NCI-H2081 (cell line): ENCODE measurements around the gene ZC3H4.

ENCODE experiments used
- DNase-seq, 2 experiments: peaks; one replicate each; lab custom pipeline; 2025; lab: John Stamatoyannopoulos, UW

Gene ZC3H4

GRCh38 chr19:47133021-47133471 is 19.5 kb upstream of the ZC3H4 start:
- DNase-seq = no peak

GRCh38 chr19:47132194-47132852 is 18.7 kb upstream of the ZC3H4 start:
- DNase-seq = no peak

GRCh38 chr19:47130589-47131227 is 17.1 kb upstream of the ZC3H4 start, which contains the start of gene SAE1:
SAE1 (plus strand) TSS chr19:47130835; CDS start chr19:47130931, 96 bp downstream.
- peak; percentile 98 to 99 for DNase-seq

DNA sequence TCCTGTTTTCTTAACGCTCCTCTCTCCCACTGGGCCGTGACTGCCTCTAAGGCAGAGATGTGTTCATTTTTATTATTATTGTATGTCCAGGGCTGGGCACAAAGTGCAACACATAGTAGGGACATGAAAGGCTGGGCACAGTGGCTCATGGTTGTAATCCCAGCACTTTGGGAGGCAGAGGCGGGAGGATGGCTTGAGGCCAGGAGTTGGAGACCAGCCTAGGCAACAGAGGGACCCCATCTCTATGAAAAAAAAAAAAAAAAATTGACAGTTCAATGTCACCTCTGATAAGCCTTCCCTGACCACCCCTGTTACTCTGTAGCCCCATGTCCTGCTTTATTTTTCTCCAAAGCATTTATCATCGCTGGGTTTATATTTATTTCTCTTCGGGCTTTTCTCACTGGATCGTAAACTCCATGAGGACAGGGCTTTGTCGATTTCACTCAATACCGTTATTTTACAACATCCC is 16.6 kb upstream of the ZC3H4 start:
- DNase-seq = no peak

DNA sequence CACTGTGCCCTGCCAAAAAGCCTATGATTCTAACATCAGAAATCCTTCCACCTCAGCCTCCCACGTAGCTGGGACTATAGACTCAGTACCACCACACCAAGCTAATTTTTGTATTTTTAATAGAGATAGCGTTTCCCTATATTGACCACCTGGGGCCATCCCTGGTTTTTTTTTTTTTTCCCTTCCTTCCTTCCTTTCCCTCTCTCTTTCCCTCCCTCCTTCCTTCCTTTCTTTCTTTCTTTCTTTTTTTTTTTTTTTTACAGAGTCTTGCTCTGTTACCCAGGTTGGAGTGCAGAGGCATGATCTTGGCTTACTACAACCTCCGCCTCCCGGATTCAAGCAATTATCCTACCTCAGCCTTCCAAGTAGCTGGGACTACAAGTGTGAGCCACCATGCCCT is 16.0 kb upstream of the ZC3H4 start:
- no peak for DNase-seq

DNA sequence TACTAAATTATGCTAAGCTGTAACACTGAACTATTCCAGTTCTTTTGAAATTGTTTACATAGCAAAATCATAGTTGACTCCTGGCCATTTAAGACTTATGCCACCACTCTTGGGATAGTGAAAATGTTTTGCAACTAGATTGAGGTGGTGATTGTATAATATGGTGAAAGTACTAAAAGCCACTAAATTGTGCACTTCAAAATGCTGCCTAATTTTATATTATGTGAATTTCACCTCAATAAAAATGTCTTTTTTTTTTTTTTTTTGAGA is 12.0 kb upstream of the ZC3H4 start:
- no peak for DNase-seq

GRCh38 chr19:47124937-47125668 is 11.5 kb upstream of the ZC3H4 start:
- DNase-seq = peak; percentile 76 to 78

DNA sequence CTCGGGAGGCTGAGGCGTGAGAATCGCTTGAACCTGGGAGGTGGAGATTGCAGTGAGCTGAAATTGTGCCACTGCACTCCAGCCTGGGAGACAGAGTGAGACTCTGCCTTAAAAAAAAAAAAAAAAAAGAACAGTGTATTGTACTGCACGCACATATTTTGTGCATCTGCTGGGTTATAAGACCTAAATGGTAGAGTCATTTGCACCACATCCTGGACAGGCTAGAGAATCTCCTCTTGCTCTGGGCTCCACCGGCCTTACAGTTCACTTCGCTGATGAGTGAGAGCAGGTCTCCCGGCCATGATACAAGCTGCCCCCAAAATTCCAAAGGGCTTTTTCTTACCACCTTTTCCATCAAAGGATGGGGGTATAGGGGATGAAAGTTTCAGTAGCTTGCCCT is 9.8 kb upstream of the ZC3H4 start:
- DNase-seq = no peak

DNA sequence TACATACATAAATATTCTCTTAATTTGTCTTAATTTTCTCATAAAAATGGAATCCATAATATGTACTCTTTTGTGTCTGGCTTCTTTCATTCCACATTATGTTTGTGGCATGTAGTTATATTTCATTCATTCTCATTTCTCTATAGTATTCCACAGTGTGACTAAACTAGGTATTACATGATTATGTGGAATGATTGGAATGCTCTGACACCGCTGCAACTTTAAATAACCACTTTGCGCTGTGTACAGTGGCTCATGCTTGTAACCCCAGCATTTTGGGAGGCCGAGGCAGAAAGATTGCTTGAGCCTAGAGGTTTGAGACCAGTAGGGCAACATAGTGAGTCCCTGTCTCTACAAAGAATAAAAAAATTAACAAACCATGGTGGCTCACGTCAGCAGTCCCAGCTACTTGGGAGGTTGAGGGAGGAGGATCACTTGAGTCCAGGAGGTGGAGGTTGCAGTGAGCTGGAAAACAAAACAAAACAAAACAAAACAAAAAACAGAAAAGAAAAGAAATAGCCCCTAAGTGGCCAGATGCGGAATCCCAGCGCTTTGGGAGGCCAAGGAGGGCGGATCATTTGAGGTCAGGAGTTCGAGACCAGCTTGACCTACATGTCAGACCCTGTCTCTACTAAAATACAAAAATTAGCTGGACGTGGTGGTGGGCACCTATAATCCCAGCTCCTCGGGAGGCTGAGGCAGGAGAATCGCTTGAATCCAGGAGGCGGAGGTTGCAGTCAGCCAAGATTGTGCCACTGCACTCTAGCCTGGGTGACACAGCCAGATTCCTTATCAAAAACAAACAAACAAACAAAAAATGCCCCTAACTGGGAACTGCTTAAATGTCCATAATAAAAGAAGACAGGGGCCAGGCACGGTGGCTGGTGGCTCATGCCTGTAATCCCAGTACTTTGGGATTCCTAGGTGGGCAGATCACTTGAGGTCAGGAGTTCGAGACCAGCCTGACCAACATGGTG is 9.1 kb upstream of the ZC3H4 start:
- DNase-seq = no peak

- no peak for DNase-seq
Measured at GRCh38 chr19:47120470-47121067, 7.0 kb upstream of the ZC3H4 start.

DNA sequence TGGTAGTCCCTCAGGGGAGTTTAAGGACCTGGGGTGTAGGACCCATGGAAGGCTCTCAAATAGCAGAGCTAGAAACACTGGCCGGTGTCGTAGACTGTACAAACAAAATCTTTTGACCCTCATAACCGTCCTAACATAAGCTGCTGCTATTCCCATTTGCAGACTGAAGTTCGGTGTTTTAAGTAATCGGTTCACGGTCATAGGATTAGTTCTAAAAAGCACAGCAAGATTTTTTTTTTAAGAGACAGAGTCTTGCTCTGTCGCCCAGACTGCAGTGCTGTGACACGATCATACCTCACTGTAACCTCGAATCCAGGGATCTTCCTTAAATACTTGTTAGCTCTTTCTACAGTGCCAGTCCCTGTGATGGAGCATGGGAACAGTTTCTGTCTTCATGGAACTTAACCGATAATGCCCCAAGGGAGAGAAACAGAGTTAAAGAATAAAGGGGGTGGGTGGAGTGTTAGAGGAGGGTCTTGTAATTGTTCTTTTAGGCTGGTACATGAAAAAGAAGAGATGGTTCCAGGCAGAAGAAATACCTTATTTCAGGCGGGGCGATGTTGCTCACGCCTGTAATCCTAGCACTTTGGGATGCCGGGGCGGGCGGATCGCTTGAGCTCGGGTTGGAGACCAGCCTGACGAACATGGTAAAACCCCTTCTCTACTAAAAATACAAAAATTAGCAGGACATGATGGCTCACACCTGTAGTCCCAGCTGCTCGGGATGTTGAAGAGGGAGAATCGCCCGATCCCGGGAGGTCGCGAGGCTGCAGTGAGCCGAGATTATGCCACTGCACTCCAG is 475 bp upstream of the ZC3H4 start:
- peak in 1 of 2 experiments; percentile 56 for DNase-seq

DNA sequence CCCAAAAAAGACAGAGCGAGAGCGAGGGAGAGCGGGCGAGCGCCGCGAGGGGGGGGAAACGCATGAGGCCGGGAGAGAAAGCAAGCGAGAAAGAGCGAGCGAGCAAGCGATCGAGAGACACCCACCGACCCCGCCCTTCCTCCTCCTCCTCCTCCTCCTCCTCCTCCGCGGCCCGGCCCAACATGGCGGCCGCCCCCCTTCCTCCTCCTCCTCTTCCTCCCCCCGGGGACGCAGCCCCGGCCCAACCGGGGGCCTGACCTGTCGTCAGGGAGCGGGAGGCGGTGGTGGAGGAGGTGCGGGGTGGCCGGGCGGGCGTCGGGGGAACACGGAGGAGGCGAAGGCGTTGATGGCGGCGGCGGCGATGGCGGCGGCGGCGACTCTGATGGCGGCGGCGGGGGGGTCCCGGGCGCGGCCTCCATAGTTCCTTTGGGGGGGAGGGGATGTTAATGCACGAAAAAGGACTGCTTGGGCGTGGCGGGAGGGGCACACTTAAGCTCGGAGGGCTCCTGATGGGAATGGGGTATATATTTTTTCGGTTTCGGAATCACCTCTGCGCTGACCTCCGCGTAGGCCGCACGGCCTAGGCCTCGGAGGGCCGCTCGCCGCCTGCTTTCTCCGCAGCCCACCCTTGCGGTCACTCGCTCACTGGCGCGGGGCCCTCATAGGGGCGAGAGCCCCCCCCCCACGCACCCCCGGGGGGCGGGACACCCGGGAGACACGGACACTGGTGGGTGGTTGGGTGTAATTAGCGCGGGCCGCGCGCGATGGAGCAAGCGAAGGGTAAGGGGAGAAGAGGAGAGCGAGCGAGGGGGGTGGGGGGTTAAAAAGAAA is 1.2 kb downstream of the ZC3H4 start:
- peak; percentile 70 to 74 for DNase-seq

DNA sequence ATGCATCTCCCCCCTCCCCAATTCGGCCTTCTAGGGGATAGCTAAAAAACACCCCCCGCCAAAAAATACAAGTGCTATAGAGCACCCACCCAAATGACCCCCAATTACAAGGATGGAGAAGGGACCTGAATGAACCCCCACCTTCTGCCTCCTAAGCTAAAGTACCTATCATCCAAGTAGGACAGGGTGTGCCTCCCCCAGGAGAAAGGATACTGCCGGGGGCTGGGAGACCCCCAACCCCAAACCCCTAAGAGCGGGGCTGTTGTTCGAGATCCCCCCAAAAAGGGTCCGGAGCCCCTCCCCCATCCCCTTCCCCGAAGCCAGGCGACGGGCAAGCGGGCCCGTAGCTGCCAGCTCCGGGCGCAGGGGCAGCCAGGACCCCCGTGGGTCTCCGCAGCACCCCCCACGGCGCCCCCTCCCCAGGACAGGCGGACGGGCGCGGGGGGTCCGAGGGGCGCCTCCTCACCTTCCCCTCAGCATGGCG is 1.9 kb downstream of the ZC3H4 start:
- no peak for DNase-seq

GRCh38 chr19:47111006-47111621 is 2.5 kb downstream of the ZC3H4 start:
- DNase-seq = peak in 1 of 2 experiments; percentile 16

DNA sequence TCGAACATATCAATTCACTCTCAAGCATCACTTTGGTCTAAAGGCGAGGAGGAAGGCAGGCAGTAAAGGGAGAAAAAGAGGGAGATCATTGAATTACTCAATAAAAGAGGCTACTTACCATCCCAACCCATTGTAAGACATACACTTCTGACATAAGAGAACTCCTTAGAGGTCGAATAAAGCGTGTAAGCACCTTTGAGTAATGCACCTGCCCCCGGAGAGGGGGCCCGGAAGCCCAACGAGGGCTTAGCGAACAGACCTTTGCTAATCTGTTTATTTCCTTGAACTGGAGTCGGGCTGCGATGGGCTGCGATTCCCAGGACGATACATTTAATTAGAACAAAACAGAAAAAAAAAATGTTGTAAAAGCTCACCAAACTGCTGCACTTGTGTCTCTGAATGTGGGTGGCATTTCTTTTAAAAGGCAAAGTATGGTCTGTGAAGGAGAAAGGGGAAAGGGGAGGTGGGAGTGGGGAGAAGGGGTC is 3.0 kb downstream of the ZC3H4 start:
- DNase-seq = peak; percentile 21 to 59

- peak in 1 of 2 experiments; percentile 17 for DNase-seq
Measured at GRCh38 chr19:47109541-47110375, 3.8 kb downstream of the ZC3H4 start.

- DNase-seq = no peak
Measured at GRCh38 chr19:47109177-47109540, 4.4 kb downstream of the ZC3H4 start.
